GM19328 (cell line): ENCODE measurements around the gene INPP4A.
"Not testable (repeated sequence)": the region's sequence is repeated elsewhere in the genome, so short reads cannot be mapped to it uniquely, and the experiment has no call there.

ENCODE experiments used
- ATAC-seq: cut with Tn5 transposase; IDR thresholded peaks from one replicate; pipeline ENCODE4 v1.9.1; 2021; ENCODE audit warnings: mild to moderate bottlenecking, moderate library complexity; ENCODE audit not compliant: unreplicated experiment

INPP4A gene

DNA sequence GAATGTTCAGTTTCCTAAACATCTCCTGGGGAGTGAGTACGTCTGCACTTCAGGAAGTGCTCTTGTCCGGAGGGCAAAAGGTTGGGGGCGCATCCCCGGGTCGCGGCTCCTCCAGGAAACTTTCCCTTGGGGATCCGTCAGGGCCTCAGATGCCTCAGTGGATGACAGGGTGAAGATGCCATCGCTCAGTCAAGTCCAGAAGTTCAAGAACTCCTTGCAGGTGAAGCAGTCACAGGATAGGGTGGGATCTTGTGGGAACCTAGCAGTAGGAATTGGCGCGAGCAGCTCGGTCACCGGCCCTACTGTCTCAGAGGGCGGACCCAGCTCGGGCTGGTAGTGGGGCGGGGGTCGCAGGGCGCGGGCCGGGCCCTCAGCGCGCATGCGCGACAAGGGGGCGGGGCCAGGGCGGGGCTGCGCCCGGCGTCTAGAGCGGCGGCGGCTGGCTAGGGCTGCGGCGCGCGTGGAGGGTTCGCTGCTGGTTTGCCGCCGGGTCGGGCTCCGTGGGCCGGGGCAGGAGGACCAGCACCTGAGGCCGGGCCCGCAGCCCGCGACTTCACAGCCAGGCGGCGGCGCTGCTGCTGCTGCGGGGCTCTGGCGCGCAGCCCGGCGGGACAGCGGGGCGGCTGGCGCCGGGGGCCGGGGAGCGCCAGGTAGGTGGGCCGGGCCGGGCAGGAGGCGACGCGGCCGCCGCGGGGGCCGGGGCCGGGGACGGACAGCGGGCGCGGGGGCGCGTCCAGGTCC is at the start of gene INPP4A:
Gene INPP4A (plus strand): TSS at position 423 of the 741 bp plus-strand sequence. CDS start 75,191 bp downstream, outside the sequence.
- peak; percentile 79 for ATAC-seq

- no peak for ATAC-seq
Measured at GRCh38 chr2:98395977-98396376, 48.7 kb upstream of the INPP4A start.

DNA sequence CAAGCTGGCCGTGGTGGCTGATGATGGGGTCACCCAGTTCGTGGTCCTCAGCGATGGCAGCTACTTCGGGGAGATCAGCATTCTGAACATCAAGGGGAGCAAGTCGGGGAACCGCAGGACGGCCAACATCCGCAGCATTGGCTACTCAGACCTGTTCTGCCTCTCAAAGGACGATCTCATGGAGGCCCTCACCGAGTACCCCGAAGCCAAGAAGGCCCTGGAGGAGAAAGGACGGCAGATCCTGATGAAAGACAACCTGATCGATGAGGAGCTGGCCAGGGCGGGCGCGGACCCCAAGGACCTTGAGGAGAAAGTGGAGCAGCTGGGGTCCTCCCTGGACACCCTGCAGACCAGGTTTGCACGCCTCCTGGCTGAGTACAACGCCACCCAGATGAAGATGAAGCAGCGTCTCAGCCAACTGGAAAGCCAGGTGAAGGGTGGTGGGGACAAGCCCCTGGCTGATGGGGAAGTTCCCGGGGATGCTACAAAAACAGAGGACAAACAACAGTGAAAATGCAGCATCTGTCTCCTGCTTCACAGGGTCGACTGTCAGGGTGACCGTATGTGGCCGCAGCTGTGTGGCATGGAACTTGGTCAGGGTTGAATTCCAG is 47.8 kb upstream of the INPP4A start:
- no peak for ATAC-seq

GRCh38 chr2:98399140-98399539 is 45.5 kb upstream of the INPP4A start:
- ATAC-seq, result no peak

GRCh38 chr2:98403878-98404277 is 40.8 kb upstream of the INPP4A start:
- ATAC-seq, result no peak

DNA sequence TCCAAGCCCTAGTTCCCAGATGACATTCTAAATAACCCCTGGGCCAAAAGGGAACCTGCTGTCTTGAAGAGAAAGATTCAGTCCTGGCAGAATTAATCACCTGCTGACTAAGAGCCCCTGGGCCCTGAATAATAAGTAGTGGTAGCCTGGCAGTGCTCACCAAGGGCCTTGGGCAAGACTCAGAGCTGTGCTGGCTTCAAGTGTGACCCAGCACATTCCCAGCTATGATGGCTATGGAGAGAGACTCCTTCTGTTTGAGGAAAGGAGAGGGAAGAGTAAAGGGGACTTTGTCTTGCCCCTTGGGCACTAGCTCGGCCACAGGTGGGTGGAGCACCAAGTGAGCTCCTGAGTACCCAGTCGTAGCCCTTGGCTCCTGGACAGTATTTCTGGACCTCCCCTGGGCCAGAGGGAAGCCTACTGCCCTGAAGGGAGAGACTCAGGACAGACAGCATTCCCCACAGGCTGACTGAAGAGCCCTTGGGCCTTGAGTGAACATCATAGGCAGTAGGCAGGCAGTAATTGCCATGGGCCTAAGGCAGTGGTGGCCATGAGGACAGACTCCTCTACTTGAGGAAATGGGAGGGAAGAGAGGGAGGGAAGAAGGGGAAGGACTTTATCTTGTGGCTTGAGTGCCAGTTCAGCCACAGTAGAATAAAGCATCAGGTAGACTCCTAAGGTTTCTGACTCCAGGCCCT is 40.0 kb upstream of the INPP4A start:
- no peak for ATAC-seq

- ATAC-seq, result no peak
Measured at GRCh38 chr2:98405301-98405700, 39.4 kb upstream of the INPP4A start.

DNA sequence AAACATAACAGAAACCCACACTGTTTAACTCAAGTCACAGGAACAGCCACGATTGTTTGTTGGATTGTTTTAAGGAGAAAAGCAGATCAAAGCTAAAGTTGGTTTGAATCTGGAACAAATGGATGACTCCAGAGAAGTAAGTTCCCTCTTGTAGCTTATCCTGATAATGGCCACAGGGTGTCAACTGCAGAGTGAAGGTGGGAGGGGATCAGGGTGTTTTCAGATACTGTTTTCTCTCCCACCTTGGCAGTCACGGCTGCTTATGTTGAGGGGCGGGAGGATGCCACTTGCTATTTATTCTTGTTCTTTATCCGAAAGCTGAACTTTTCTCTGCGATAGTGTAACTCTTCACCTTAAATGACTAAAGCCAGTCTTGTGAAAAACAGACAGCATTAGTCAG is 36.5 kb upstream of the INPP4A start:
- ATAC-seq, result no peak

DNA sequence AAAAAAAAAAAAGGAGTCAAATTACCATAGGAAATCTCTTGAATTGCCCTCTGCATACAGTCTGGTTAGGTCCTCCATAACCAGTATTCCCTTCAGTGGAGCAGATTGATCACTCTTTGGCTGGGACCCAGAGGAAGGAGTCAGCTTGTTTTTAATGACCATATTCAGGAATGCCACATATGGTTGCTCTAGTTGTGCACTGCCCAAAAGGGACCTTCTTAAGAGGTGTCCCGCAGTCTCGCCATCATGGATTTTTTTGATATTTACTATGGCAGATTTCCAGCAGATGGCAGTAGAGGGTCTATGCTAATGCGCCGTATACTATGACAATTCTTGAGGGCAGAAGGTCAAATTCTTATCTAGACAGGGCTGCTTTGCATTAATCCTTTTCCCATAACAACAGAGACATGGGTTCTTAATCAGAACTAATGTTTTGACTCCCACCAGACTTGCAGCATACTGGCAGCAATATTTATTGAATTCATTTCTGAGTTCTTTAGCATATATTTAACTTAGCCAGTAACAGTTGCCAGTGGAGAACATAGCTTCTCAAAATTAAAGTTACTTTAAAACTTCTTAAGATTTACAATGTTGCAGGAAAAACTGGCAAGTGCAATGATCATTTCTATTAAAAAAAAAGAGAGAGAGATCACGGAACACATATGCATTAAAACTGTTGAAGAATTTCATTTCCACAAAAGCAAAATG is 31.8 kb upstream of the INPP4A start:
- peak; percentile 55 for ATAC-seq

GRCh38 chr2:98414246-98414645 is 30.4 kb upstream of the INPP4A start:
- ATAC-seq, result not testable (repeated sequence)

DNA sequence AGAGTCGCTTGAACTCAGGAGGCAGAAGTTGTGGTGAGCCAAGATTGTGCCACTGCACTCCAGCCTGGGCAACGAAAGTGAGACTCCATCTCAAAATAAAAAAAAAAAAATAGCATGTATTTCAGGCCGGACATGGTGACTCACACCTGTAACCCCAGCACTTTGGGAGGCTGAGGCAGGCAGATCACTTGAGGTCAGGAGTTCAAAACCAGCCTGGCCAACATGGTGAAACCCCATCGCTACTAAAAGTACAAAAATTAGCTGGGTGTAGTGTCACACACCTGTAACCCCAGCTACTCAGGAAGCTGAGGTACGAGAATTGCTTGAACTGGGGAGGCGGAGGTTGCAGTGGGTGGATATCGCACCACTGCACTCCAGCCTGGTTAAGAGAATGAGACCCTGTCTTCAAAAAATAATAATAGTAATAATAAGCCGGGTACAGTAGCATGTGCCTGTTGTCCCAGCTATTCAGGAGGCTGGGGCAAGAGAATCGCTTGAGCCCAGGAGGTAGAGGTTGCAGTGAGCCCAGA is 28.9 kb upstream of the INPP4A start:
- not testable (repeated sequence) for ATAC-seq

GRCh38 chr2:98416383-98417159 is 28.1 kb upstream of the INPP4A start:
- no peak for ATAC-seq

DNA sequence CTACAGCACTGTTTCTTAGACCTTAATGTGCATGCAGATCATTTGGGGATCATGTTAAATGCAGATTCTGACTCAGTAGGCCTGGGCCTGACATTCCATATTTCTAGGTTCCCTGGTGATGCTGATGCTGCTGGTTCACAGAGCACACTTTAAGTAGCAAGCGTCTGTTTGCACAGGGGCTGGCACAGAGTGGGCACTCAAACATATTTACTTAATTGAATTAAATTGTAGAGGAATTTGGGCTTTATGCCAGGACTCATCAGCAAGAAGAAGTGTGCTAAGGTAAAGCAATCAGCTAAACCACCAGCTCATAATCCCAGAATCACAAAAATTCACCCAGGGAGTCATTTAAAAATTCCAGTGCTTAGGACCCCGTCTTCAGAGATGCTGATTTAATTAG is 25.1 kb upstream of the INPP4A start:
- ATAC-seq, result no peak

DNA sequence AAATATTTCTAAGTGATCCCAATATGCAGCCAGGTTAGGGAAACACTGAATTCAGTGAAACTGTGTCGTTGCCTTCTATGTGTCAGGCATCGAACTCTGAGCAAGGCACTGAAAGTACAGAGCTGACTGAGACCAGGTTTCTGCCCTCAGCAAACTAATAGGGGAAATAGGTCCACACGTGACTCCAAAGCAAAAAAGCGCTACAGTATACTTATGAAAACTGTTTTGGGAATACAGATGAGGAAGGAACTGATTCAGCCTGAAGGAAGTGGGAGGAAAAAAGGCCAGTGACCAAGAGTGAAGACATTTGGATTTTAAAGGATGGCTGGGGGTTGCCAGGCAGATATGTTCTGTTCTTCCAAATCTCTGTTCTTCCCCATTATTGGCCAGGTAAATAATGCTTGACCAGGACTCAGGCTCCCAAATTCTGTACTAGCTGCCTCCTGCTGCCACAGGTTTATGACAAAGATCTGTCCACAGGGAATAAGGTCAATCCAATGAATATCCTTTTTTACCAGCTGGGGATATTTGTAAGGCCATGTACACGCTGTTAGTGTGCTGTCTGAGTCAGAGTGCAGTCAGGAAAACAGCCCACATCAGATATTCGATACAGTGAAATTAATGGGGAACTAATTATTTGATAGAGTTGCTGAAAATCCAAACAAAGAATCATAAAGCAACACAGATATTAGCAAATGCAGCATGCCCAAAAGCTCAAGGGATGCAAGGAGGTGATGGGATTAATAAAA is 24.5 kb upstream of the INPP4A start:
- ATAC-seq, result no peak

DNA sequence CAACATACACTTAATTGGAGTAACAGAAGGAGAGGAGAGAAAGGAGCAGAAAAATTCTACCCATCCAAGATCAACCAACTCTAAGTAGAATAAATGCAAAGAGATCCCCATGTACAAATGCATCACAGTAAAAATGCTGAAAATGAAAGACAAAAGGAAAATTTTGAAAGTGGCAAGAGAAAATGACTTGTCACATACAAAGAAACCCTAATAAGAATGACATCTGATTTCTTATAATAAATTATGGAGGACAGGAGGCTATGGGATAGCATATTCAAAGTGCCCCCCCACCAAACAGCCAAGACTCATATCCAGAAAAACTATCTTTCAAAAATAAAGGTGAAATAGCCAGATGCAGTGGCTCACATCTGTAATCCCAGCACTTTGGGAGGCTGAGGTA is 22.2 kb upstream of the INPP4A start:
- ATAC-seq, result no peak

- ATAC-seq, result no peak
Measured at GRCh38 chr2:98426771-98427170, 17.9 kb upstream of the INPP4A start.

DNA sequence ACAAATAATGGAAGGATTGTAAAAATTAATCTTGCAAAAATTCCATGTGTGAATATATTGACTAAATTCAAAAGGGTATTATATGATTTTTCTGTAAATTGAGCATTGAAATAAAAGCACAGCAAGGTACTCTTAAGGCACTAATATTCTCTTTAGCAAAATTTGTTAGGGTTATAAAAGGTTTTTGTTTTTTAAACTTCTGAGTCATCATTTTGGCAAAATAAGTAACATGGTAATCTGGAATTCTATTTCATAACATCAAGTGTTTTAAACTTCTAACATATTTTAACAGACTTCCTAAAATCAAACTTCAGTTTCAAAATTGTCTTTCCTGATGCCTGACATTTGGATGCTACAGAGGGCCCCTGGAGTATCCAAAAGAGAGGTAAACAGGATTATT is 12.5 kb upstream of the INPP4A start:
- no peak for ATAC-seq

GRCh38 chr2:98433363-98433964 is 11.2 kb upstream of the INPP4A start:
- ATAC-seq, result no peak

DNA sequence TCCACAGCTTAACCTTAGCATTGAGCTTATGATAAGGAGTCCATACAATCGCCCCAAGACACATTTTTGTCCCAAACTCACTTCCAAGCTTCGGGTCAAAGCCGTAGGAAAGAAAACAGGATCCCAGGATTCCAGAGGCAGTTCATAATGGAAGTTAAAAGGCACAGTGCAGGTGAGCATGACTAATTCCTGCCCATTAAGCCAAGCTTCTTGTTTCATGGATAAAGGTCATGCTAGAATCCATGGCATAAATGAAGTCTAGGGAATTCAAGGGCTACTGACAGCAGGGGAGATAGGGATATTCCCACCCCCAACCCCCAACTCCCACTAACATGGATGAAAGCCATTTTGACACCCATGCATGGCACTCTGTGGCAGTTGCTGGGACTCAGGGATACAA is 10.2 kb upstream of the INPP4A start:
- ATAC-seq, result no peak
